Left lung (tissue), 10 donors: ENCODE results near the gene CEACAM7. TPM values are rescaled to one million over a fixed set of nuclear protein-coding genes. Genes with fewer than 3 reads are reported as not detected.

ENCODE experiments used
- ATAC-seq: fragments of 200-7000 bp; cut with Tn5 transposase; one replicate; pipeline ENCODE4 v1.9.1; 2020; ENCODE audit warnings: moderate library complexity
- DNase-seq, 4 donors: peaks; one replicate each; pipeline ENCODE4 v3.0.0-alpha.2; 2013 to 2020
- H3K27ac ChIP-seq, 2 donors: fragments of 200-600 bp; sonication (generic) in 1 of 2; one replicate each; pipeline versions ENCODE4 v1.5.0 to v1.8.0; 2020 to 2021
- H3K27me3 ChIP-seq, 2 donors: fragments of 200-600 bp; sonication (generic) in 1 of 2; one replicate each; pipeline versions ENCODE4 v1.5.0 to v1.8.0; 2020 to 2021
- H3K36me3 ChIP-seq, 2 donors: fragments of 200-600 bp; sonication (generic) in 1 of 2; one replicate each; pipeline versions ENCODE4 v1.5.0 to v1.8.0; 2020 to 2021
- H3K4me1 ChIP-seq, 2 donors: fragments of 200-600 bp; one replicate each; pipeline ENCODE4 v1.8.0; 2021
- H3K4me3 ChIP-seq, 2 donors: fragments of 200-600 bp; sonication (generic) in 1 of 2; one replicate each; pipeline versions ENCODE4 v1.5.0 to v1.8.0; 2020 to 2021; ENCODE audit warnings: mild to moderate bottlenecking in 1 of 2
- H3K9me3 ChIP-seq, 2 donors: fragments of 200-600 bp; sonication (generic) in 1 of 2; one replicate each; pipeline versions ENCODE4 v1.5.0 to v1.8.0; 2020 to 2021
- intact Hi-C, 2 donors: fragments of 100-400 bp; cut with DNase I; formaldehyde crosslinking; loops; one replicate each; pipeline versions ENCODE4 v1.11.2 to v1.14.2; 2022
- polyA plus RNA-seq, 6 donors: library from polyadenylated mRNA; unstranded; fragments of 120-200 nt; gene quantifications; one replicate each; pipeline ENCODE4 v1.2.1, GENCODE V29; 2013; ENCODE audit not compliant: insufficient read length in 6 of 6
- total RNA-seq, 2 donors: library from RNA; stranded (reverse); fragmentation: NEBNext Ultra II Directional; extraction: Animal tissue kit (Norgen Biotek cat#: 25700); gene quantifications; one replicate each; pipeline ENCODE4 v1.2.1, GENCODE V29; 2021
- TF ChIP-seq, protein P1 (sequence below), 2 donors: fragments of 200-600 bp; sonication (generic) in 1 of 2; IDR thresholded peaks; one replicate each; pipeline versions ENCODE4 v1.5.0 to v1.8.0; 2021; ENCODE audit warnings: antibody characterized with exemption in 2 of 2
- donor health status: DM: no; HTN: yes; CAD: no.
- donor health status: DM: no; HTN: no; CAD: no.

CEACAM7 gene
- total and polyA plus RNA-seq, 8 donors: 0.09 to 0.44 (median 0.15) TPM; not detected in 2

DNA sequence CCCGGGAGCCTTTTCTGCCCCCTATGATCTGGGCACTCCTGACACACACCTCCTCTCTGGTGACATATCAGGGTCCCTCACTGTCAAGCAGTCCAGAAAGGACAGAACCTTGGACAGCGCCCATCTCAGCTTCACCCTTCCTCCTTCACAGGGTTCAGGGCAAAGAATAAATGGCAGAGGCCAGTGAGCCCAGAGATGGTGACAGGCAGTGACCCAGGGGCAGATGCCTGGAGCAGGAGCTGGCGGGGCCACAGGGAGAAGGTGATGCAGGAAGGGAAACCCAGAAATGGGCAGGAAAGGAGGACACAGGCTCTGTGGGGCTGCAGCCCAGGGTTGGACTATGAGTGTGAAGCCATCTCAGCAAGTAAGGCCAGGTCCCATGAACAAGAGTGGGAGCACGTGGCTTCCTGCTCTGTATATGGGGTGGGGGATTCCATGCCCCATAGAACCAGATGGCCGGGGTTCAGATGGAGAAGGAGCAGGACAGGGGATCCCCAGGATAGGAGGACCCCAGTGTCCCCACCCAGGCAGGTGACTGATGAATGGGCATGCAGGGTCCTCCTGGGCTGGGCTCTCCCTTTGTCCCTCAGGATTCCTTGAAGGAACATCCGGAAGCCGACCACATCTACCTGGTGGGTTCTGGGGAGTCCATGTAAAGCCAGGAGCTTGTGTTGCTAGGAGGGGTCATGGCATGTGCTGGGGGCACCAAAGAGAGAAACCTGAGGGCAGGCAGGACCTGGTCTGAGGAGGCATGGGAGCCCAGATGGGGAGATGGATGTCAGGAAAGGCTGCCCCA lies 8.5 kb upstream of the CEACAM7 start:
- no peaks in the 10 kb centered on the region for H3K36me3 ChIP-seq
- H3K27ac ChIP-seq: no peak overlapping the region
- H3K4me3 ChIP-seq: no peak overlapping the region
- intact Hi-C loops: no loop called here
- ATAC-seq (peak; percentile 43), DNase-seq (peak in 1 of 4 donors; percentile 15)
- TF ChIP-seq, protein P1, sequence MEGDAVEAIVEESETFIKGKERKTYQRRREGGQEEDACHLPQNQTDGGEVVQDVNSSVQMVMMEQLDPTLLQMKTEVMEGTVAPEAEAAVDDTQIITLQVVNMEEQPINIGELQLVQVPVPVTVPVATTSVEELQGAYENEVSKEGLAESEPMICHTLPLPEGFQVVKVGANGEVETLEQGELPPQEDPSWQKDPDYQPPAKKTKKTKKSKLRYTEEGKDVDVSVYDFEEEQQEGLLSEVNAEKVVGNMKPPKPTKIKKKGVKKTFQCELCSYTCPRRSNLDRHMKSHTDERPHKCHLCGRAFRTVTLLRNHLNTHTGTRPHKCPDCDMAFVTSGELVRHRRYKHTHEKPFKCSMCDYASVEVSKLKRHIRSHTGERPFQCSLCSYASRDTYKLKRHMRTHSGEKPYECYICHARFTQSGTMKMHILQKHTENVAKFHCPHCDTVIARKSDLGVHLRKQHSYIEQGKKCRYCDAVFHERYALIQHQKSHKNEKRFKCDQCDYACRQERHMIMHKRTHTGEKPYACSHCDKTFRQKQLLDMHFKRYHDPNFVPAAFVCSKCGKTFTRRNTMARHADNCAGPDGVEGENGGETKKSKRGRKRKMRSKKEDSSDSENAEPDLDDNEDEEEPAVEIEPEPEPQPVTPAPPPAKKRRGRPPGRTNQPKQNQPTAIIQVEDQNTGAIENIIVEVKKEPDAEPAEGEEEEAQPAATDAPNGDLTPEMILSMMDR (IDR thresholded peaks at IDR 0.05): no peak
- peaks cover 0 to 10% of the 10 kb centered on the region in 2 donors for H3K9me3 ChIP-seq
- peaks cover 0 to 50% of the 10 kb centered on the region in 2 donors for H3K27me3 ChIP-seq
- H3K4me1 ChIP-seq: peaks cover 0 to 16% of the 10 kb centered on the region in 2 donors

DNA sequence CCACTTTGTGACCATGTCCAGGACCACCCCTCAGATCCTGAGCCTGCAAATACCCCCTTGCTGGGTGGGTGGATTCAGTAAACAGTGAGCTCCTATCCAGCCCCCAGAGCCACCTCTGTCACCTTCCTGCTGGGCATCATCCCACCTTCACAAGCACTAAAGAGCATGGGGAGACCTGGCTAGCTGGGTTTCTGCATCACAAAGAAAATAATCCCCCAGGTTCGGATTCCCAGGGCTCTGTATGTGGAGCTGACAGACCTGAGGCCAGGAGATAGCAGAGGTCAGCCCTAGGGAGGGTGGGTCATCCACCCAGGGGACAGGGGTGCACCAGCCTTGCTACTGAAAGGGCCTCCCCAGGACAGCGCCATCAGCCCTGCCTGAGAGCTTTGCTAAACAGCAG lies 7.7 kb upstream of the CEACAM7 start:
- peaks cover 0 to 16% of the 10 kb centered on the region in 2 donors for H3K4me1 ChIP-seq
- ATAC-seq (no peak), DNase-seq (no peak)
- TF ChIP-seq, protein P1 (IDR thresholded peaks at IDR 0.05): no peak
- peaks cover 0 to 50% of the 10 kb centered on the region in 2 donors for H3K27me3 ChIP-seq
- no peaks in the 10 kb centered on the region for H3K36me3 ChIP-seq
- intact Hi-C loops: no loop called here
- H3K4me3 ChIP-seq: no peak overlapping the region
- H3K27ac ChIP-seq: no peak overlapping the region
- peaks cover 0 to 10% of the 10 kb centered on the region in 2 donors for H3K9me3 ChIP-seq

GRCh38 chr19:41694831-41695635 lies 7.0 kb upstream of the CEACAM7 start:
- intact Hi-C loops: no loop called here
- TF ChIP-seq, protein P1 (IDR thresholded peaks at IDR 0.05): no peak

DNA sequence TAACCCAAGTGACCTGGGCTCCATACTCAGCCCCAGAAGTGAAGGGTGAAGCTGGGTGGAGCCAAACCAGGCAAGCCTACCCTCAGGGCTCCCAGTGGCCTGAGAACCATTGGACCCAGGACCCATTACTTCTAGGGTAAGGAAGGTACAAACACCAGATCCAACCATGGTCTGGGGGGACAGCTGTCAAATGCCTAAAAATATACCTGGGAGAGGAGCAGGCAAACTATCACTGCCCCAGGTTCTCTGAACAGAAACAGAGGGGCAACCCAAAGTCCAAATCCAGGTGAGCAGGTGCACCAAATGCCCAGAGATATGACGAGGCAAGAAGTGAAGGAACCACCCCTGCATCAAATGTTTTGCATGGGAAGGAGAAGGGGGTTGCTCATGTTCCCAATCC lies 6.1 kb upstream of the CEACAM7 start:
- Histone ChIP-seq H3K4me1 (peaks cover 0 to 13% of the 10 kb centered on the region in 2 donors), H3K36me3 (no peaks in the 10 kb centered on the region), H3K9me3 (peaks cover 0 to 10% of the 10 kb centered on the region in 2 donors), H3K27me3 (peaks cover 0 to 48% of the 10 kb centered on the region in 2 donors), H3K4me3 (no peak overlapping the region), H3K27ac (no peak overlapping the region)
- TF ChIP-seq, protein P1 (IDR thresholded peaks at IDR 0.05): no peak
- ATAC-seq: no peak
- DNase-seq: no peak
- intact Hi-C loops: no loop called here

More at GRCh38 chr19:41694831-41695635, 7.0 kb upstream of the CEACAM7 start:
- Histone ChIP-seq H3K4me1 (peaks cover 0 to 16% of the 10 kb centered on the region in 2 donors), H3K9me3 (peaks cover 0 to 10% of the 10 kb centered on the region in 2 donors), H3K27ac (no peak overlapping the region), H3K36me3 (no peaks in the 10 kb centered on the region), H3K4me3 (no peak overlapping the region), H3K27me3 (peaks cover 0 to 51% of the 10 kb centered on the region in 2 donors)
- no peak for DNase-seq
- ATAC-seq: no peak
